ENCODE measurements around the gene PRR5L. TPM values are rescaled to one million over a fixed set of nuclear protein-coding genes. Genes with fewer than 3 reads are reported as not detected.

The PRR5L gene
- polyA plus RNA-seq, 4 donors, result 13.9 to 25.1 (median 16.5) TPM

DNA sequence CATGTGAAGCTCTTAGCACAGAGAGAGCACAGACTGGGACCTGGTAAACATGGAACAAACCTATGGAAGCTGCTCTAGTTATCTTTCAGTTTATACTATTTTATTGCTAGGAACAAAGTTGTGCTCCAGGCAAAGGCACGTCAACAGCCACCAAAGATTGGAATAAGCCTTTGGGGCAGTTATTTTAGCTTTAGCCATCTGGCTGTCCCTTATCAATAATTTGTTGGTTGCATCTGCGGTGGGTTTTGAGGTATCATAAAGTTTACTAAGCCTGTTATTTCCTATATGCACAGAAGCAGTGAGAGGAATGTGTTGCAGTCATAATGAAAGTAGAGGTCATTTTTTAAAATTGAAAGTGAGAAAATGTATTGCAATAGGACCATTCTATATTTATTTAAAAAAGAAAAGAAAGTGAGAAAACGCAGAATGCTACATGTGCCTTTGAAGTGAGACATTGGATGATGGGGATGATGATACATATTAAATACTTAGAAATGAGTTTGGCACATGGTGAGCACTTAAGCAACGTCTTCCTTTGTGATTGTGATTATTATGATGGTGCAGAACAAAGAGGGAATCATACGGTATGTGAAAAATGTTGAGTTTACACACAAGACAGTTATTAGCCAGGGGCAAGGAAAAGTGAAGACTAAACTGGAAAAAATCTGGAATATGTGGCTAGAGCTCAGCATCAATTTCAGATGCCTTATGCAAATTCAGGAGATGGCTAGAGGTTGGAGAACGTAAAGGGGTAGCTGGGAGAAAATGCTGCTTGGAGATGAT lies 58.3 kb downstream of the PRR5L start:
- no peak for DNase-seq (ENCODE audit: low read depth in 4 of 4, low spot score in 3 of 4)

DNA sequence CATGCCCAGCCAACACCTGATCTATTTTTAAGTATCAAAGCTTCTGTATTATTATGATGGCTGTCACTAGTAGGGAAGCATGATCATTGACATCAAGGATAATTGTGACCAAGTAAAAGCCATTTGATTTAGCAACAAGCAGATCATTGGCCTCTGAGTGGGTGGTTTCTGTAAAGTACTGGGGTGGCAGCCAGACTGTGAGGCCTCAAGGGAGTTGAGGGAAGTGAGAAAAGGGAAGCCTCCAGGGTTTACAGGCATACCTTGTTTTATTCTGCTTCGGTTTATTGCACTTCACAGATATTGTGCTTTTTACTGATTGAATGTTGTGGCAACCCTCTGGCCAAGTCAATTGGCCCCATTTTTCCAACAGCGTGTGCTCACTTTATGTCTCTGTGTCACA lies 60.1 kb downstream of the PRR5L start:
- DNase-seq (ENCODE audit: low read depth in 4 of 4, low spot score in 3 of 4), result no peak

DNA sequence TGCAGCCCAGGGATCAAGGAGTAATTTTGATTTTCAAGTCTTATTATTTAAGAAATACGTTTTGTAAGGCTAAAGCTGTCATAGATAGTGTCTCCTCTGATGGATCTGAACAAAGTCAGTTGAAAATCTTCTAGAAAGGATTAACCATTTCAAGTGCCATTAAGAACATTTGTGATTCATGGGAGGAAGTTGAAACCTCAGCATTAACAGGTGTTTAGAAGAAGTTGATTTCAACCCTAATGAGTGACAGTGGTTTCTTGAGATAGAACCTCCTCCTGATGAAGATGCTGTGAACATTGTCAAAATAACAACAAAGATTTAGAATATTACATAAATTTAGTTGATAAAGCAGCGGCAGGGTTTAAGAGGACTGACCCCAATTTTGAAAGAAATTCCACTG lies 61.7 kb downstream of the PRR5L start:
- no peak for DNase-seq (ENCODE audit: low read depth in 4 of 4, low spot score in 3 of 4)

DNA sequence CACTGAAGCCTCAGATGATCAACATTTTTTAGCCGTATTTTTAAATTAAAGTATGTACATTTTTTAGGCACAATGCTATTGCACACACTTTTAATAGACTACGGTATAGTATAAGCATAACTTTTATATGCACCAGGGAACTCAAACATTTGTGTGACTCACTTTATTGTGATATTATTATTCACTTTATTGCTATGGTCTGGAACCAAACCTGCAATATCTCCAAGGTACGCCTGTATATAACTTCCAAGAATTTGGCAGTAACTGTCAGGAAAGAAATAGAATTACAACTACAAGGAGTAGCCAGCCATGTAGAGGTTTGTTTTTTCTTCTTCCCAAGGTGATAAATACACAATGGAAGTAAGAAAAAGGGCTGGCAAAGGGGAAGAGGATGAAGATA lies 62.3 kb downstream of the PRR5L start:
- DNase-seq (ENCODE audit: low read depth in 4 of 4, low spot score in 3 of 4), result no peak

DNA sequence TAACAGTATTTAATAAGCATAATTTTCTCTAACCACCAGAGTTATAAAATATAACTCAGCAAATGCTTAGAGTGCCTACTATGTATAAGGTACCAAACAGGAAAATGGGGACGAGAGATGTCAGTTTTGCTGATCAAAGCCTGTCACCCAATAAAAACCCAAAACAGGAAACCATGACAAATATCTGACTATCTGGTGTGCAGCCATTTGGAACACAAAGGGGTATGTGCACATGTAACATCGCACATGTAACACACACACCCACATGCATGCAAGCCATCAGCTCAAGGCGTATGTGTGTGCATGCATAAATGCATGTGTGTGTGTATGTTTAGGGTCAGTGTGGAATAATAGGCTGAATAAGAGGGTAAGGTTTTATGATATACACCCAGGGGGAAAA lies 64.2 kb downstream of the PRR5L start:
- no peak for DNase-seq (ENCODE audit: low read depth in 4 of 4, low spot score in 3 of 4)

DNA sequence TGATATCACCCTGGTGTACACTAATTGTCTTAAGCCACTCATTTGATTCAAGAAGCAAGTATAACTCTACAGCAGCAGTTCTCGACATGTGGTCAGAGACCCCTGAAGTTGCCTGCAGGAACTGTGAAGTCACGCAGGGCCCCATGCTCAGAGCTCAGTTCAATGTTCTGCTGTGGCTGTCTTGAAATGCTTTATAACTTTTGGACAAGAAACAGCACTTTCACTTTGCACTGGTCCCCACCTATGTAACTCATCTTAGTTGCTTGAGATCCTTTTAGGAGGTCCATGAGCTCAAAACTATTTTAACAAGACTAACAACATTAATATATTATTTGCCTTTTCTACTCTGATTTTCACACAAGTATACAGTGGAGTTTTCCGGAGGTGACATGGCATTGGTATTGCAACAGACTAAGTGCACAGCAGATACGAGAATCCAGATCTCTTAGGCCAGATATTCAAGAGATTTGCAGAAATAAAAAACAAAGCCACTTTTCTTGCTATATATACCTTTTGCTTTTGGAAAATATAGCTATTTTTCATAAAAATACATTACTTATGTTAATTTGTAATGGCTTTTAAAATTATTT lies 64.8 kb downstream of the PRR5L start:
- no peak for DNase-seq (ENCODE audit: low read depth in 4 of 4, low spot score in 3 of 4)

DNA sequence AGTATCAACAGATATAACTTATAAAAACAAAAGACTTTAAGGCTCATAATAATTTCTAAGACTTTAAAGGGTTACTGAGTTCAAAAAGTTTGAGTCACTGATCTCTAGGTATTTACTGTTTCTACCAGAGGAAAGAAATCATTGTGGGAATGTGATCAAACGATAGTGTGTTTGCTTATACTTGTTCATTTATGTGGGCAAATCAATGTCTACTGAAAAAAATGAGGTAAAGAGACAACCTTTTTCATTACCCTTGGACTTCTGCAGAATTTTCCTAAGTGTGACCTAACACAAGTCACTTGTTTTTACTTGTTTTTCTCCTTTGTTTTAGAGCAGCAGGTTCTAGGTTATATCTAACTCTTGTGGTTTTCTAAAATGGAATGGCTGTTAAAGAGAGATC lies 65.4 kb downstream of the PRR5L start:
- no peak for DNase-seq (ENCODE audit: low read depth in 4 of 4, low spot score in 3 of 4)

DNA sequence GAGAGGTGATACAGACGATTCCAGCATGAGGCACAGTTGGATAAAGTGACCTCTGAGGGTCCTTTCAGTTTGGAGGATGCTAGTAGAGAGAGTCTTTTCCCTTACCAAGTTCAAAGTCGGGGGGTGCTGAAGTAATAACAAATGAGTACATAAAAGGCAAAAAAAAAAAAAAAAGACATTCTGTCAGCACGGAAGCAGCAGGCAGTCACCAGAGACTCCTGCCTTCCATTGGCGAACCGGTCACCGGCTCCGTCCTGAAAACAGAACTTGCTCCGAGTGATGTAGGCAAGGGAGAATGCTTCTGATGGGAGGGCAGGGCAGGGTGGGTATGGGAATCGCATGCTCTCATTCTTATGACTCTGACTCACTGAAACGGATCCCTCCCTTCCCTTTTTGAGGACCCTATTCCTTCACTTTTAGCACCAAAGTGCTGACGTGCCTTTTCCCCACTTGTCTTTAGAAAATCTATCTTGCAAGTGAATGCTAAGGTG lies 65.9 kb downstream of the PRR5L start:
- no peak for DNase-seq (ENCODE audit: low read depth in 4 of 4, low spot score in 3 of 4)

DNA sequence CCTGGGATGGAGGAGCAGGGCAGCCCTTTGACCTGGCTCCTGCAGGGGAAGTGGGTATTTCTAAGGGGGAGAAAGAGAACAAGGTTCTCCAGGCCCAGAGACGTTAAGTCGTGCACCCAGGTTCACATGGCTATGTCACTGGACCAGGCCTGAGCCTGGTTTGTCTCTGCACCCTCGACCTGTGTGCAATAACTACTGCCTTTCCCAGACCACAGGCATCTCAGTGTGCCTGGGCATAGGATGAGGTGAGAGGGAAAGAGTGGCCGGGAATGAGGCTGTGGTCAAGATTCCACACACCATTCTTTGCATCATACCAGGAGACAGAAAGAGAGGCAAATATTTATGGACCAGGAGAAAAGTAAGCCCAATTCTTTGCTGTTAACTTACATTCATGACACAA lies 66.8 kb downstream of the PRR5L start:
- DNase-seq (ENCODE audit: low read depth in 4 of 4, low spot score in 3 of 4), result no peak

DNA sequence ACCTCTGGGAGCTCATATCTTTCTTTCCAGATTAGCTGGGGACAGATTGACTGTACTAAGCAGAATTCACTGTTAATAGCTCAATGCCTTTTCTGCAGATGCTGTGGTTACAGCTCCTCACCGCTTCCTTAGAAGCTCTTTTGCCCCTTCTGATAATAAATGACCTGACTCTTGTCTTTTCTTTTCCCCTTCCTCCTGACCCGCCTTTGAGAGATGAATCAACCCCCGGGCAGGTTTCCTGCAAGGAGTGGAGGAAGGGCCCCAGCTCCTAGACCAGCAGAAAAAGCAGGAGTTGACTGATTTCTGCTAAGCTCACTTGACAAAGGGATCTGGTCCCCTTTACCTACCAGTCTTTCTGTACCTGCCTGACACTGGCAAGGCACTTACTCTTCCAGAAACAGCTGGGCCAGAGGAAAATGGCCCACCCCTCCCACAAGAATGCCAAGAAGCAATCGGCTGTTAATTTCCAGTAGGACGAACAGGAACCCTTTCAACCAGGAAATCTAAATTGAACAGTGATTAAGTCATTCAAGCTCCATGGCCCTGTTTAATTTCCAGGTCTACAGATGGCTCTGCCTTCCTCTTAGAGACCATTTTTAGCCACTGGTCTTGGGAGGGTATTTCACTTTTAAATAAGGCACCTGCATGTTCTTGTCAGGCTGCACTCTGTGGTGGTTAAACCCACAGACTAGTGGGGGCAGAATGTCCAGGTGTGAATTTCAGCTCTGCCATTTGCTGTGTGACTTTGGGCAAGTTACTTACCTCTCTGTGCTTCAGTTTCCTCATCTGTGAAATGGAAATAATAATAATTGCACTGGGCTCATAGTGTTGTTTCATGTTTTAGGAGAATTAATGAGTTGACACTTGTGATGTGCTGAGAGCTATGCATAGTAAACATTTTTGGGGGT lies 67.5 kb downstream of the PRR5L start:
- no peak for DNase-seq (ENCODE audit: low read depth in 4 of 4, low spot score in 3 of 4)

DNA sequence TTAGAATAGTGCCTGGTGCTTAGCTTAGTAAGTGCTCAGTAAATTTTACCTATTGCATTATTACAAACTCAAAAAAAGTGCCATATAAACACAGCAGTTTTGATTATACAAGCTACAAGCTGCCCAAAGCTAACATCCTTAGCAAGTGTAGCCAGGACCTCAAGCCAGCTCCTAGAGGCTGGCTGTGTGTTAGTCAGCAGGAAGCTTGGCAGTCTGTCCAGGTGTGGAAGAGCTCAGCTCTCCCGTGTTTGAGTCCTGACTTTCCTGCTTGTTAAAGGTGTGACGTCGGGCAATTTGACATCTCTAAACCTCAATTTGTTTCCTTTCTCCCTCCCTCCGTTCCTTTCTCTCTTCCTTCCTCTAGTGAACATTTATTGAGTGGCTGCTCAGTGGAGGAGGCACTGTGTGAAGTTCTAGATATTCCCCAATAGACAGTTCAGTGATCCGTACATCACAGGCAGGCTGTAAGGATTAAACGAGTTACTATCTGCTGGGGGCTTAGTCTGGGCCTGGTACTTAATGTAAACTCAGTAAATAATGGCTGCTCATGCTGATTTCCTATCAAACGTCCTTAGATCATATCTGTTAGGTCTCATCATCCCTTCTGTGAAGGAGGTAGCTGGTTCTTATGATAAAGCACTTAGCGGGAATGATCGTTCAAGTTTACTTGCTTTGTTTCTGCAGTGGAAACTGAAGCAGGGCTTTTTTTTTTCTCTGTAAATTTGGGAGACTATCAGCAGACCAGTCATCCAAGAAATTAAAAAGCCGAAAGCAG lies 68.7 kb downstream of the PRR5L start:
- no peak for DNase-seq (ENCODE audit: low read depth in 4 of 4, low spot score in 3 of 4)

DNA sequence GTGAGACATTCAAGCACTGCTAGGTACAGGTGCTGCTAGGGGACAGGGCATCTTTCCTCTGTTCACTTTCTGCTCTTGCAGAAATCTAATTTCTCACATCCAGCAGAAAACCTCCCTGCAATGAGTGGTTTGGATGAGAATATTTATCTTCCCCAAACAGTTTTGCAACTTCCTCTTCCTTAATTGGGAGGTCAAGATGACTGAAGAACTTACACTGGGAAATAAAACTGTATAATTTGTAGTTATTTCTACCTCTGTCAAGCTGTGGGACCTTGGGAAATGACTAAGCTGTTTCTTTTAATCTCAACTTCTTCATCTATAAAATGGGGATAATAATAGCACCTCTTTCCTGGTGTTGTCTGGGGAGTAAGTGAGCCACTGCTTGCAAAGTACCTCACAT lies 69.8 kb downstream of the PRR5L start:
- DNase-seq (ENCODE audit: low read depth in 4 of 4, low spot score in 3 of 4), result no peak

DNA sequence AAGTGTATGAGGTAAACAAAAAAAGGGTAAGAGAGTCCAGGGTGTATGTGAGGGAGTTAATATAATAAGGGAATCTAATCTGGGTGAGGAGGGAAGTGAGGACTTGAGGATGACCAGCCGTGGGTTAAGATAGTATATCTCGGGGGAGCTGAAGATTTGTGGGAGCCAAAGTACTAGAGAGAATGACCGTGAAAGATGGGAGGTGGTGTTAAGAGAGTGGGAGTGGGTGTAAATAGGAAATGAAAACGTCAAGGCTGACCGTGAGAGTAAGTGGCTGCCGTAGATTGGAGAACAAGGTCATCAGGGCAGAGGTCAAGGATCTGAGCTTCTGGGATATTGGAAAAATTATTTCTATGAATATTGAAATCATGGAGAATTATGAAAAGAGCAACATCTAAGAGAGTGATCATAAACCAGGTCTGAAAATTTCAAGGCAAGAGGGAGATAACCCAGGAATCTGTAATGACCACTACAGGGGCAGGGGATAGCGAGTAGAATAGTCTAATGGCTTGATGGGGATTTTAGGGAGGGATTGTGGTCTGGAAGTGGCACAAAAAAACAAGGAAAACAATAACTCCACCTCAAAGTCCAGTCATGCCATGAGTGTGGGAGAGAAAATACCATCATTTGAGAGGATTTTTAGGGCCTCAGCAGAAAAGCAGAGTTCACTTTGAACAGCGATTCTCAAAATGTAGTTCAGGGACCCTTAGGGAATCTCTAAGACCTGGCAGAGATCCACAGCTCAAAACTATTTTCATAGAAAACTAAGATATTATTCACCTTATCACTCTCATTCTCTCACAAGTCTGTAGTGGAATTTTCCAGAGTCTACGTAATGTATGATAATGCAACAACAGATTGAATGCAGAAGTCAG lies 72.0 kb downstream of the PRR5L start:
- no peak for DNase-seq (ENCODE audit: low read depth in 4 of 4, low spot score in 3 of 4)

DNA sequence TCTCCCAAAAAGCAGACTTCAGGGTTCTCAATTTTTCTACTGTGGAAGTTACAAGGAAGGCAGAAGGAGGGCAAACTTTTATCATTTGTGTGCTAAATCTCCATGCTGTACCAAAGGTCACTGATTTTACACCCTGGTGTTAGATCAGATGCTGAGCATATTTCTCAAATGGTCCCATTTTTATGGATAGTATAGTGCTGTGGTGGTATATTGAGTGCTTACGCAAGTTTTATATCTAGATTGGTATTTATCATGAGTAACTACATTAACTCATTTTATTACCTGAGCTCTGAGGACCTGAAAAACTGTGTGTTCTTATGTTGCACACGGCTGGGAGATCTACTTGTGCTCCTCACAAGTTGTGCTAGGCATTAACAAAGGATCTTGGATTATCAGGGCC lies 75.1 kb downstream of the PRR5L start:
- DNase-seq (ENCODE audit: low read depth in 4 of 4, low spot score in 3 of 4), result no peak

DNA sequence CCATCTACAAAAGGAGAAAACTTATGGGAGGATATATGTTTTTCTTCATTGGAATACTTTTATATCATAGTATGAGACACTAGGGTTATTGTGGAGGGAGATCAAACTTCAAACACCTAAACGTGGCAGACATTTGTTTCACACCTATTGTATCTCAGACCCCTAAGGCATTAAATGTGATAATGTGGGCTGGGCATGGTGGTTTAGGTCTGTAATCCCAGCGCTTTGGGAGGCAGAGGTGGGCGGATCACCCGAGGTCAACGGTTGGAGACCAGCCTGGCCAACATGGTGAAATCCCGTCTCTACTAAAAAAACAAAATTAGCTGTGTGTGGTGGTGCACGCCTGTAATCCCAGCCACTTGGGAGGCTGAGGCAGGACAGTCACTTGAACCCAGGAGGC lies 75.5 kb downstream of the PRR5L start:
- no peak for DNase-seq (ENCODE audit: low read depth in 4 of 4, low spot score in 3 of 4)

DNA sequence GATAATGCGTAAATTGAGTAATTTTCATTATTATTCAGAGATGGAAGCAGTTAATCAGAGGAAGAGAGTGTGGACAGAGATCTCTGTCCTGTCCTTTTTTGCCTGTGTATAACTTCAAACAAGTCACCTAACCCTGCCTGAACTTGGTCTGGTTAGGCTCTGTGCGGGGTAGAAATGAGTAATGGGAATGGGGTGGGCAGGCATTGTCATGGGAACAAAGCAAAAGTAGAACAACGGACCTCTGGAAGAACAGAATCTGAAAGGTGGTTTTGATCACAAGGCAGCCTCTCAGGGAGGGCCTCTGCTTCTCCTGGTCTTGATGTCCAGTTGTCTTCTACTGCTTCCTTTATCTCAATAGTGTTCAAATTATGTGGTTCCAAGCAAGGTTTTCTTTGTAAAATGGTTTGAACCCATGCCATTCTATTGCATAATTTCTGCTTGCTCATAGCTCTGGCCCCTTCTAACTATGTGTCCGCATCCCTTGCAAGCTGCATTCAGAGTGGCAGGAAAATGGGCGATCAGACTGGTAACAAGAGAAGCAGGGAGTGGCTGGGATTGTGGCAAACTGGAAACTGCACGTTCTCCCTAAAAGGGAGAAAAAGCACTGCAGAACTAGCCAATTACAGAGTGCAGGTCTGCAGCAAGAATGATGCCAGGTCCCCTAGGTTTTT lies 76.1 kb downstream of the PRR5L start:
- no peak for DNase-seq (ENCODE audit: low read depth in 4 of 4, low spot score in 3 of 4)

DNA sequence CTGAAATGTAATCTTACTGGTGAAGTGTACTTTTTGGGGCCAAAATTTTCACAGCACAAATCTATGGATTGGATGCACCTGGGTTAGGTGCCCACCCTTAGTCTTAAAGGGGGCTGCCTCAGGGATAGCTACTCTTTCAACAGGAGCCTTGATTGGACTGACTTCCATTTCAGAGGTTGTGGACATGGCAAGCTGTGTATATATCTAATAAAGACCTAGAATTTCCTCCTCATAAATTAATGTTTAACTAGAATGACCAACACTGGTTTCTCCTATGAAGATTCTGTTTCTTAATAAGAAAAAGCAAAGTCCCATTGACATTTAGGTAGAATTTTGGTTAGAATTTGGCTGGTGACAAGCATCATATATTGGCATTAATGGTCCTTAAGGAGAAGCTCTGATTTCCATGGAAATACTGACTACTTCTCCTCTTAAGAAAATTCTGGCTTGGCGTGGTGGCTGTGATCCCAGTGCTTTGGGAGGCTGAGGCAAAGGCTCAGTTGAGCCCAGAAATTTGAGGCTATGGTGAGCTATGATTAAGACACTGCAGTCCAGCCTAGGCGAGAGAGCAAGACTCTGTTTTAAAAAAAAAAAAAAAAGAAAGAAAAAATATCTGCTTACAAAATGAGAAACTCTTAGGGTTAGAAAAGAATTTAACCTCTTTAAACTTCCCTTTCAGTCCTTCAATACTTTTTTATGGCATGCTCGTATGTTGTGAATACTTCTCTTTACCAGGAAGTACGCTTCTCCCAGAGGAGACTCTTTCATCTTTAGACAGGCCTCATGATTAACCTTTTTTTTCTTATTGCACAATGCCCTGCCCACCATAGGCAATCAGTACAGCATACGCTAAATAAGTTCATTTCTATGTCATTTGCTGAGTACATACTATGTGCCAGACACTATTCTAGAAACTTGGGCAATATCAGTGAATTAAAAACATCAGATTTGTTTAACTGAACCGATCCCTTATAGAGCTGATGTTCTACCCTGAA lies 77.2 kb downstream of the PRR5L start:
- DNase-seq (ENCODE audit: low read depth in 4 of 4, low spot score in 3 of 4), result no peak

DNA sequence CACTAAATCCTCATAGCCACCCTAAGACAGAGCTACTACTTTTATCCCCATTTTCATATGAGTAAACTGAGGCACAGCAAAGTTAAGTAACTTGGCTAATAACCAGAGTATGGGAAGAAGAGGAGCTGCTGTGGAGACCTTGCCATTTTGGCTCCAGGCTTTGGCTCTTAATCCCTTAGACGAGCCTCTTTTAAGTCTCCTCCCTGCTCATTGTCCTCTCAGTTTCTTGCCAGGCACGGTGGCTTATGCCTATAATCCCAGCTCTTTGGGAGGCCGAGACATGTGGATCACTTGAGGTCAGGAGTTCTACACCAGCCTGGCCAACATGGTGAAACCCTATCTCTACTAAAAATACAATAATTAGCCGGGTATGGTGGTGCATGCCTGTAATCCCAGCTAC lies 78.6 kb downstream of the PRR5L start:
- no peak for DNase-seq (ENCODE audit: low read depth in 4 of 4, low spot score in 3 of 4)
